ENCODE results near the gene SIAH3. TPM values are rescaled to one million over a fixed set of nuclear protein-coding genes. Genes with fewer than 3 reads are reported as not detected.

SIAH3 gene
- total and polyA plus RNA-seq, 9 of the 15 experiments (the other 6 are each of a cell fraction or from before 2014, with no cell fraction given): not detected

DNA sequence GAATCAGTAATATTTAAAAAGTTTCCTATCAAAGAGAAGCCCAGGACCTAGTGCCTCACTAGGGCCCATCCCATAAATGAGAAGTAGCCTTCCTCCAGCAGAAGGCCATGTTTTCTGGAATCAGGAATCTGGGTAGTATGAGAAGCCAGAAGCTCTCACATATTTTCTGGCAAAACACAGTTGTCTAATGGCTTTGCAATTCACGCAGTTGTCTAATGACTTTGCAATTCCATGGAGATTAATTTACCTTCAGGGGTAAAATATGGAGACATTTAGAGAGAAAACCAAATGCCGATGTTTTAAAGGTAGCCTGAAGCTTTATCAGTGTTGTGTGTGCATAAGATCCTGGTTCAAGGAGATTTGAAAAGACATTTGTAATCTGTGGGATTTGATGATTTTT lies 29.8 kb upstream of the SIAH3 start:
- Histone ChIP-seq H3K27me3 (ENCODE audit: control insufficient read depth in 2 of 2, insufficient read depth in 2 of 2, low read length in 2 of 2) (peaks cover 0 to 9% of the 10 kb centered on the region in 2 experiments; a peak in 2 of 5 replicates), H3K4me2 (ENCODE audit: insufficient read depth, low read length) (no peak overlapping the region), H3K27ac (ENCODE audit: extremely low read depth, low read depth, low read length) (no peak overlapping the region), H3K9ac (ENCODE audit: insufficient read depth in 1 of 2, low read depth in 2 of 2, low read length in 2 of 2) (no peak overlapping the region), H3K9me3 (replicated peaks; ENCODE audit: control insufficient read depth, insufficient read depth, low read depth, low read length) (no peaks in the 10 kb centered on the region), H4K20me1 (replicated peaks; ENCODE audit: control insufficient read depth, insufficient read depth, low read length) (no peaks in the 10 kb centered on the region), H2AFZ (ENCODE audit: low read depth, low read length) (no peak overlapping the region), H3K4me1 (replicated peaks in 1 of 2; ENCODE audit: control insufficient read depth in 2 of 2, insufficient read depth in 2 of 2, low read length in 2 of 2) (no peaks in the 10 kb centered on the region), H3K4me3 (no peak overlapping the region), H3K9me1 (ENCODE audit: control insufficient read depth, insufficient read depth, low read length) (no peaks in the 10 kb centered on the region), H3K79me2 (ENCODE audit: control insufficient read depth, insufficient read depth, low read length) (no peaks in the 10 kb centered on the region), H3K36me3 (ENCODE audit: control insufficient read depth, insufficient read depth, low read length) (no peaks in the 10 kb centered on the region)
- ChIA-PET CTCF (ENCODE audit: low intra/inter-chr PET ratio) (no interaction called here), POLR2A (no interaction called here)
- in situ Hi-C loops (cut with MboI) (no loop called here), intact Hi-C loops (cut with micrococcal nuclease) (no loop called here)
- TF ChIP-seq, protein P1, sequence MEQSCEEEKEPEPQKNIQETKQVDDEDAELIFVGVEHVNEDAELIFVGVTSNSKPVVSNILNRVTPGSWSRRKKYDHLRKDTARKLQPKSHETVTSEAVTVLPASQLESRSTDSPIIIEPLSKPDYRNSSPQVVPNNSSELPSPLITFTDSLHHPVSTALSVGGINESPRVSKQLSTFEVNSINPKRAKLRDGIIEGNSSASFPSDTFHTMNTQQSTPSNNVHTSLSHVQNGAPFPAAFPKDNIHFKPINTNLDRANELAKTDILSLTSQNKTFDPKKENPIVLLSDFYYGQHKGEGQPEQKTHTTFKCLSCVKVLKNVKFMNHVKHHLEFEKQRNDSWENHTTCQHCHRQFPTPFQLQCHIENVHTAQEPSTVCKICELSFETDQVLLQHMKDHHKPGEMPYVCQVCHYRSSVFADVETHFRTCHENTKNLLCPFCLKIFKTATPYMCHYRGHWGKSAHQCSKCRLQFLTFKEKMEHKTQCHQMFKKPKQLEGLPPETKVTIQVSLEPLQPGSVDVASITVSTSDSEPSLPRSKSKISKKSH (CRISPR knock-in tag; IDR thresholded peaks at IDR 0.05): no peak
- no peak for TF ChIP-seq ZFP1 (CRISPR knock-in tag; IDR thresholded peaks at IDR 0.05)
- TF ChIP-seq STAT5A (IDR thresholded peaks at IDR 0.05; ENCODE audit: borderline replicate concordance, low read length): no peak
- TF ChIP-seq HNRNPK (IDR thresholded peaks at IDR 0.05; ENCODE audit: low read depth, low read length, poor library complexity, severe bottlenecking): no peak
- TF ChIP-seq, protein P2, sequence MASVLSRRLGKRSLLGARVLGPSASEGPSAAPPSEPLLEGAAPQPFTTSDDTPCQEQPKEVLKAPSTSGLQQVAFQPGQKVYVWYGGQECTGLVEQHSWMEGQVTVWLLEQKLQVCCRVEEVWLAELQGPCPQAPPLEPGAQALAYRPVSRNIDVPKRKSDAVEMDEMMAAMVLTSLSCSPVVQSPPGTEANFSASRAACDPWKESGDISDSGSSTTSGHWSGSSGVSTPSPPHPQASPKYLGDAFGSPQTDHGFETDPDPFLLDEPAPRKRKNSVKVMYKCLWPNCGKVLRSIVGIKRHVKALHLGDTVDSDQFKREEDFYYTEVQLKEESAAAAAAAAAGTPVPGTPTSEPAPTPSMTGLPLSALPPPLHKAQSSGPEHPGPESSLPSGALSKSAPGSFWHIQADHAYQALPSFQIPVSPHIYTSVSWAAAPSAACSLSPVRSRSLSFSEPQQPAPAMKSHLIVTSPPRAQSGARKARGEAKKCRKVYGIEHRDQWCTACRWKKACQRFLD (CRISPR knock-in tag; IDR thresholded peaks at IDR 0.05): no peak
- TF ChIP-seq GATA2 (CRISPR knock-in tag; IDR thresholded peaks at IDR 0.05): no peak
- TF ChIP-seq TEAD1 (CRISPR knock-in tag; IDR thresholded peaks at IDR 0.05): no peak
- TF ChIP-seq, protein P3, sequence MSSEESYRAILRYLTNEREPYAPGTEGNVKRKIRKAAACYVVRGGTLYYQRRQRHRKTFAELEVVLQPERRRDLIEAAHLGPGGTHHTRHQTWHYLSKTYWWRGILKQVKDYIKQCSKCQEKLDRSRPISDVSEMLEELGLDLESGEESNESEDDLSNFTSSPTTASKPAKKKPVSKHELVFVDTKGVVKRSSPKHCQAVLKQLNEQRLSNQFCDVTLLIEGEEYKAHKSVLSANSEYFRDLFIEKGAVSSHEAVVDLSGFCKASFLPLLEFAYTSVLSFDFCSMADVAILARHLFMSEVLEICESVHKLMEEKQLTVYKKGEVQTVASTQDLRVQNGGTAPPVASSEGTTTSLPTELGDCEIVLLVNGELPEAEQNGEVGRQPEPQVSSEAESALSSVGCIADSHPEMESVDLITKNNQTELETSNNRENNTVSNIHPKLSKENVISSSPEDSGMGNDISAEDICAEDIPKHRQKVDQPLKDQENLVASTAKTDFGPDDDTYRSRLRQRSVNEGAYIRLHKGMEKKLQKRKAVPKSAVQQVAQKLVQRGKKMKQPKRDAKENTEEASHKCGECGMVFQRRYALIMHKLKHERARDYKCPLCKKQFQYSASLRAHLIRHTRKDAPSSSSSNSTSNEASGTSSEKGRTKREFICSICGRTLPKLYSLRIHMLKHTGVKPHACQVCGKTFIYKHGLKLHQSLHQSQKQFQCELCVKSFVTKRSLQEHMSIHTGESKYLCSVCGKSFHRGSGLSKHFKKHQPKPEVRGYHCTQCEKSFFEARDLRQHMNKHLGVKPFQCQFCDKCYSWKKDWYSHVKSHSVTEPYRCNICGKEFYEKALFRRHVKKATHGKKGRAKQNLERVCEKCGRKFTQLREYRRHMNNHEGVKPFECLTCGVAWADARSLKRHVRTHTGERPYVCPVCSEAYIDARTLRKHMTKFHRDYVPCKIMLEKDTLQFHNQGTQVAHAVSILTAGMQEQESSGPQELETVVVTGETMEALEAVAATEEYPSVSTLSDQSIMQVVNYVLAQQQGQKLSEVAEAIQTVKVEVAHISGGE (CRISPR knock-in tag; IDR thresholded peaks at IDR 0.05): no peak
- TF ChIP-seq HNRNPLL (IDR thresholded peaks at IDR 0.05; ENCODE audit: low read depth, low read length, poor library complexity, severe bottlenecking): no peak
- TF ChIP-seq, protein P4, sequence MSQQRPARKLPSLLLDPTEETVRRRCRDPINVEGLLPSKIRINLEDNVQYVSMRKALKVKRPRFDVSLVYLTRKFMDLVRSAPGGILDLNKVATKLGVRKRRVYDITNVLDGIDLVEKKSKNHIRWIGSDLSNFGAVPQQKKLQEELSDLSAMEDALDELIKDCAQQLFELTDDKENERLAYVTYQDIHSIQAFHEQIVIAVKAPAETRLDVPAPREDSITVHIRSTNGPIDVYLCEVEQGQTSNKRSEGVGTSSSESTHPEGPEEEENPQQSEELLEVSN (IDR thresholded peaks at IDR 0.05; ENCODE audit: borderline replicate concordance in 1 of 2, extremely low read depth in 1 of 2, insufficient read depth in 1 of 2, insufficient read length in 1 of 2, low read depth in 1 of 2, low read length in 1 of 2, poor library complexity in 1 of 2, severe bottlenecking in 1 of 2): no peak
- TF ChIP-seq XRCC3 (IDR thresholded peaks at IDR 0.05): no peak
- TF ChIP-seq GABPB1 (CRISPR knock-in tag; IDR thresholded peaks at IDR 0.05): no peak
- no peak for TF ChIP-seq PTBP1 (IDR thresholded peaks at IDR 0.05; ENCODE audit: low read depth, low read length)
- no peak for TF ChIP-seq ZNF274 (IDR thresholded peaks at IDR 0.05; ENCODE audit: borderline replicate concordance, low read depth, low read length)
- 8% methylated on average over 2 of the region's 2 CpGs for WGBS (ENCODE audit: insufficient coverage, low coverage, missing lambda C conversion rate)
- ATAC-seq (no peak), FAIRE-seq (no peak), DNase-seq (ENCODE audit: extremely low read depth in 1 of 4, low spot score in 3 of 4) (no peak)
- BruUV-seq (replicated peaks): no TSS peak
